ENCODE data around the gene HS3ST4. TPM values are rescaled to one million over a fixed set of nuclear protein-coding genes. Genes with fewer than 3 reads are reported as not detected.
"Not testable (repeated sequence)": the region's sequence is repeated elsewhere in the genome, so short reads cannot be mapped to it uniquely, and the experiment has no call there.

Gene HS3ST4
- total RNA-seq, 1 experiment from 2014 or later = 0.07 TPM

DNA sequence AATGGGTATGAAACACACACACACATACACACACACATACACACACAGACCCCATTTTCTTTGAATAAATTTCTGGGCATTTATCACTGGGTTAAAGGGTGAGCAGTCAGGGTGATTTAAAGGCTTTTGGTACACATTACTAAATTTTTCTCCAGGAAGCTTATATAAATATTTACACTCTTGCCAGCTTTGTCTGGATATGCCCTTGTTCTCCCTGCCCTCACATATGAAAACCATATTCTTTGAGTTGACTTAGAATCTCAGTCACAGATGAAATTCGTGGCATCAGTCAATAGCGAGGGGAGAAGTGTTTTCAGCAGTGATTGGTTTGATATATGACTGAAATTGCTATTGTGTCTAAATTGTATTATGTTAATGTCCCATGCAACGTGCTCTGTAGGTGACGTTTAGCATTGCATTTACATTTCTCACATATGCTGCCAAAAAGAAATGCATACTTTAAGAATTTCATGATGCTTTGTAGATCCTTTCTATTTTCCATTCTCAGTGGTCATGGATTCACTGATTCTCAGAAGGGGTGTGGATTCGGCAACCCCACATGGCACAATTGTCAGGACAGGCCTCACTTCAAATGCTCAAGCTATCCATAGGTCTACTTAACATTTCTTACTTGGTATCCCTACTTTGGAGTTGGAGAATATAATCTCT is 34.8 kb downstream of the HS3ST4 start:
- no peak for DNase-seq (ENCODE audit: low read depth)
- in situ Hi-C loops (cut with HindIII; ENCODE audit: low pct_unique_long_range_greater_than_20kb, low sequenced_read_pairs) = no loop called here

GRCh38 chr16:25729188-25729915 is 37.6 kb downstream of the HS3ST4 start:
- DNase-seq (ENCODE audit: low read depth) = no peak
- in situ Hi-C loops (cut with HindIII; ENCODE audit: low pct_unique_long_range_greater_than_20kb, low sequenced_read_pairs) = no loop called here

DNA sequence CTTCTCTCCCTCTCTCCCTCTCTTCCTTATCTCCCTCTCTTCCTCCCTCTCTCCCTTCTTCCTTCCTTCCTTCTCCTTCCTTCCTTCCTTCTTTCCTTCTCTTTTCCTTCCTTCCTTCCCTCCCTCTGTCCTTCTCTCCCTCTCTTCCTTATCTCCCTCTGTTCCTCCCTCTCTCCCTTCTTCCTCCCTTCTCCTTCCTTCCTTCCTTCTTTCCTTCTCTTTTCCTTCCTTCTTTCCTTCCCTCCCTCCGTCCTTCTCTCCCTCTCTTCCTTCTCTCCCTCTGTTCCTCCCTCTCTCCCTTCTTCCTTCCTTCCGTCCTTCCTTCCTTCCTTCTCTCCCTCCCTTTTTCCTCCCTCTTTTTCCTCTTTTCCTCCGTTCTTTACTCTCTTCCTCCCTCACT is 38.6 kb downstream of the HS3ST4 start:
- no peak for DNase-seq (ENCODE audit: low read depth)
- in situ Hi-C loops (cut with HindIII; ENCODE audit: low pct_unique_long_range_greater_than_20kb, low sequenced_read_pairs) = no loop called here

- DNase-seq (ENCODE audit: low read depth) = no peak
- in situ Hi-C loops (cut with HindIII; ENCODE audit: low pct_unique_long_range_greater_than_20kb, low sequenced_read_pairs) = no loop called here
Observed at GRCh38 chr16:25734430-25735385, 42.9 kb downstream of the HS3ST4 start.

DNA sequence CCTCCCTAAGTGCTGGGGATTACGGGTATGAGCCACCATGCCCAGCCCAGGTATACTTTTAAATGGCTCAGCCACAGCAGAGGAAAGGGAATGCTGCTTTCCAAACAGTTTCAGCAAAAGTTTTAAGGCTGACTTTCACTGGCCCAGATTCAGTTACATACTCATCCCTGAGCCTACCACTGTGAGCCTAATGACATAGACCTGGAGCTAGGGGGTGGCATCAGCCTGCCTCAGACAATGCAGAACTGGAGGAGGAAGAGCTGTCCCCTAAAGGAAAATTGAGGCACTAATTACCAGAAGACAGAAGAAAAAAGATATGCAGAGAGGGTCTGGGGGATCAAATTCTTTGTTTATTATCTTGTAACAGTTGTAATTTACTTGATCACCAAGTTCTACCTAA is 43.9 kb downstream of the HS3ST4 start:
- in situ Hi-C loops (cut with HindIII; ENCODE audit: low pct_unique_long_range_greater_than_20kb, low sequenced_read_pairs) = no loop called here
- DNase-seq (ENCODE audit: low read depth) = no peak

GRCh38 chr16:25747160-25747758 is 55.5 kb downstream of the HS3ST4 start:
- DNase-seq (ENCODE audit: low read depth) = peak; percentile 12
- in situ Hi-C loops (cut with HindIII; ENCODE audit: low pct_unique_long_range_greater_than_20kb, low sequenced_read_pairs) = no loop called here

DNA sequence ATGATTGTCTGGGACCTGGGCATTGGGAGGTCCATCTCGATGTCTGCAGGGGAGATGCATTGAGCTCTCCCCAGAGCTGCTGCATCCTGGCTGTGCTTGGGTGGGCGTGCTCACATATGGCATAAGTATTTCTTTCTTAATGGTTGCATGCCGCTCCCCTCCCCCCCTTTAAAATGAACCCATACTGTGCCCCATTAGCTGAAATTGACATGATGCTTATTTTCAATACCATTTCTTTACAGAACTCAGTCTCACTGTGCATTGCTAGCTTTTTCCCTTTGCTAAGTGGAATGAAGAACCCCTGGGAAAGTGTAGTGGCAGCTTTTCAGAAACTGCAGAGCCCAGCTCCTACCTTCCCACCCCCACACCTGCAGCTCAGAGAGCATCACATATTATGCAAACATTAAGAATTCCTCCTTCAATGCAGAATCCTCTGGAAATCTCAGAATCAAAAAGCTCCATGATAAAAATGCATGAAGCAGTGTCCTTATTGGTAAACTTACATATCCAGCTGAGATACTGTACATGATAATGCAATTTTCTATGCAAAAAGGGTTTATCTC is 56.4 kb downstream of the HS3ST4 start:
- in situ Hi-C loops (cut with HindIII; ENCODE audit: low pct_unique_long_range_greater_than_20kb, low sequenced_read_pairs) = no loop called here
- DNase-seq (ENCODE audit: low read depth) = no peak

- in situ Hi-C loops (cut with HindIII; ENCODE audit: low pct_unique_long_range_greater_than_20kb, low sequenced_read_pairs) = no loop called here
Observed at GRCh38 chr16:25750488-25751216, 58.9 kb downstream of the HS3ST4 start.

DNA sequence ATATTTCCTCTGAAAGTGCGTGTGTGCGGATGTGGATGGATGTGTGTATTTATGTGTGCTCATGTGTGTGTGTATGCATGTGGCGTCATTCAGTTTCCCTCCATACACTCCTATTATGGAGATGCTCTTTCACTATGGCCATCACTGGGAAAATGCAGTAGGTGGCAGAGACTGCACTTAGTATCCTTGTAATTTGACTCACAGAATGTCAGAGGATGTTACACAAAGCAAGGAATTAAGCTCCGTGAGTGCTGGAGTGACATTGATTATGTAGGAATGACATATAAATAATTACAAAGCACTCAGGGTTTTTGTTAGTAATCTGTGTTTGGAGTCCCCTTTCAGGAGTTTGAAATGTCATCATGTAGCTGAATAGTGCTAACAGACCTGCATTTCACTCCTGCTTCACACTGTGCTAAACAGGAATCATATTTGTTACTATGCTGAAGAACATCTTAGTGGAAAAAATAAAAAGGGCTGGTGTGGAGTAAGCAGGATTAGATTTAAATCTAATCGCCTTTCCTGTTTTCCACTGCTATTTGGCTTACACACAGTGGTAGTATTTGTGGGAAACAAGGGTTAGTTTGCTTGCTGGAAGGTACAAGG is 59.6 kb downstream of the HS3ST4 start:
- no peak for DNase-seq (ENCODE audit: low read depth)
- in situ Hi-C loops (cut with HindIII; ENCODE audit: low pct_unique_long_range_greater_than_20kb, low sequenced_read_pairs) = no loop called here

More at GRCh38 chr16:25750488-25751216, 58.9 kb downstream of the HS3ST4 start:
- no peak for DNase-seq (ENCODE audit: low read depth)

DNA sequence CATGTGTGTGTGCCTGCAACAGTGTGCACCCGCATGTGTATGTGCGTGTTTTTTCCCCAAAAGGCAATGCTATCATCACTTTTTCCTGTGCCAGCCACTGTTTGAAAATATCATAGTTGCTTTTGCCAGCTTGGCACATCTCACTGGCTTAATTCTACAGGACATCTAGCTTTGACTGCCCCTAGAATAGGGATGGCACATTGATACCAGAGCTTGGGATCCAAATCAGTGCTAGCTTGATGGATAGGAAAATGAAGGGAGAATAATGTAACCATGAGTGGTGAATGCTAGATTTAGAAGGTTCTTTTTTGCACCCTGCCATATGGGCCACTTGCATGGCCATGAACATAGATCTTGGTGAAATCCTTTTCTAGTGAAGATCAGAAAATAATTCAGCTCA is 72.7 kb downstream of the HS3ST4 start:
- in situ Hi-C loops (cut with HindIII; ENCODE audit: low pct_unique_long_range_greater_than_20kb, low sequenced_read_pairs) = no loop called here
- DNase-seq (ENCODE audit: low read depth) = no peak

DNA sequence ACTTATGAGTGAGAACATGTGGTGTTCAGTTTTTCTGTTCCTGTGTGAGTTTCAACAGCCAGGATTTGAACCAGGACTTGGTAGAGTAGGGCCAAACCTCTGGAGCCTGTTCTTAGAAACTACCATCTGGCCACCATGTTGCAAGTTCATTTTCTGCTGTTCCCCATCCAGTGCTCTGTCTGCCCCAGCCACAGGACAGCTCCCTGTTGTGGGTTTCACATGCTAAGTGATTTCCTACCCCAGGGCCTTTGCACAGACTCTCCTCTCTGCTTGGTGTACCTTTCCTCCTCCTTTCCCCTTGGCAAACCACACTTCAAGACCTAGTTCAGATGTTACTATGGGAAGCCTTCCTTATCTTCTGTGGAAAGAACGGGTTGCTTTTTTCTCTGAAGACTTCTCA is 79.5 kb downstream of the HS3ST4 start:
- in situ Hi-C loops (cut with HindIII; ENCODE audit: low pct_unique_long_range_greater_than_20kb, low sequenced_read_pairs) = no loop called here

DNA sequence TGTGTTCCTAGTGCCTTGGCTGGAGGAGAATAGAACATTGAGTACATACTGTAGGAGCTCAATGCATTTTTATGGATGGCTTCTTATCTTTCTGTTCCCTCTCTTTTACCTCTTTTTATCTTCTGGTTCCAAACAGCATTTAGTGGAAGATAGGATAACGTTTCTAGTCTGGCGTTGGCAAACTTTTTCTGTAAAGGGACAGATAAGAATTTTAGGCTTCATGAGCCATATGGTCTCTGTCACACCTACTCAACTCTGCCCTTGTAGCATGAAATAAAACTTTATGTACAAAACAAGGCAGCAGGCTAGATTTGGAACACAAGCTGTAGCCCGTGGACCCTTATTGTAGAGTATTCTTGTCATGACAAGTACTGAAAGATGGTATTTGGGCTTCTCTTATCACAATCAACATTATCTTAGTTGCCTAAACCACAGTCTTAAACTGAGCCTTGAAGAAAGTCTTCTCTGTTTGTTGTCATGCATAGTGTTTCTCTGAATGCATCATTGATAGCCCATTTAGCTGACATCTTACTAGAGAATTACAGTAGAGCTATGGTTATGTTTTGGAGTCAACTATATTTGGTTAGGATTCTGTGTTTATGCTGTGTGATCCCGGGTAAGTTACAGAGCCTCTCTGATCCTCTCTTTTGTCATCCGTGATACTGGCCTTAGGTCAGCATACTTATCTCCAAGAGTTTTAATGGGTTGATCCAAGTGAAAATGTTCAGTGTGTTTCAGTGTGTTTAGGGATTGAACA is 80.2 kb downstream of the HS3ST4 start:
- DNase-seq (ENCODE audit: low read depth) = no peak
- in situ Hi-C loops (cut with HindIII; ENCODE audit: low pct_unique_long_range_greater_than_20kb, low sequenced_read_pairs) = no loop called here

More for the DNA sequence above, 79.5 kb downstream of the HS3ST4 start:
- DNase-seq (ENCODE audit: low read depth) = no peak

DNA sequence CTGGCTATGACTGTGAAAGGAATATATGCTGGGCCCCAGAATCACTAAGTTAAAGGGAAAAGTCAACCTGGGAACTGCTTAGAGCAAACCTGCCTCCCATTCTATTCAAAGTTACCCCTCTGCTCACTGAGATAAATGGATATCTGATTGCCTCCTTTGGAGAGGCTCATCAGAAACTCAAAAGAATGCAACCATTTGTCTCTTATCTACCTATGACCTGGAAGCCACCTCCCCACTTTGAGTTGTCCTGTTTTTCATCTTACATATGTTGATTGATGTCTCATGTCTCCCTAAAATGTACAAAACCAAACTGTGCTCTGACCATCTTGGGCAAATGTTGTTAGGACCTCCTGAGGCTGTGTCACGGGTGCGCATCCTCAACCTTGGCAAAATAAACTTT is 84.5 kb downstream of the HS3ST4 start:
- in situ Hi-C loops (cut with HindIII; ENCODE audit: low pct_unique_long_range_greater_than_20kb, low sequenced_read_pairs); DNase-seq (ENCODE audit: low read depth): not testable (repeated sequence)

GRCh38 chr16:25783226-25783625 is 91.5 kb downstream of the HS3ST4 start:
- DNase-seq (ENCODE audit: low read depth) = no peak
- in situ Hi-C loops (cut with HindIII; ENCODE audit: low pct_unique_long_range_greater_than_20kb, low sequenced_read_pairs) = no loop called here

- no peak for DNase-seq (ENCODE audit: low read depth)
- in situ Hi-C loops (cut with HindIII; ENCODE audit: low pct_unique_long_range_greater_than_20kb, low sequenced_read_pairs) = no loop called here
Observed at GRCh38 chr16:25785361-25785760, 93.6 kb downstream of the HS3ST4 start.

GRCh38 chr16:25786748-25787147 is 95.0 kb downstream of the HS3ST4 start:
- in situ Hi-C loops (cut with HindIII; ENCODE audit: low pct_unique_long_range_greater_than_20kb, low sequenced_read_pairs) = no loop called here
- no peak for DNase-seq (ENCODE audit: low read depth)

DNA sequence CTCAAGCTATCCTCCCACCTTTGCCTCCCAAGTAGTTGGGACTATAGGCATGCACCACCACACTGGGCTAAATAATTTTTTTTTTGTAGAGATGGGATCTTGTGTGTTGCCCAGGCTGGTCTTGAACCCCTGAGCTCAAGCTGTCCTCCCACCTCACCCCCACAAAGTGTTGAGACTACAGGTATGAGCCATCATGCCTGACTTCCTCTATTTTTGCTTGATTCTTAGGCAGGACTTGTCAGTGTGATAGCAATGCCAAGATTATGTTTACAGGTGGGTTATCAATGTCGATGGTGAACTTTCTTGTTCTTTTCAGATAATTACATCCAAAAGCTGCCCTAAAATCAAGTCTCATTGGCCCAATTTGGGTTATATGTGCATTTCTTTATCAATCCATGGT is 96.9 kb downstream of the HS3ST4 start:
- no peak for DNase-seq (ENCODE audit: low read depth)
- in situ Hi-C loops (cut with HindIII; ENCODE audit: low pct_unique_long_range_greater_than_20kb, low sequenced_read_pairs) = no loop called here
